GM18868 (cell line): ENCODE results near the gene ARHGDIA.
"Not testable (repeated sequence)": the region's sequence is repeated elsewhere in the genome, so short reads cannot be mapped to it uniquely, and the experiment has no call there.

Experiments used
- ATAC-seq: cut with Tn5 transposase; IDR thresholded peaks from one replicate; pipeline ENCODE4 v1.9.1; 2021; ENCODE audit warnings: mild to moderate bottlenecking, moderate library complexity; ENCODE audit not compliant: unreplicated experiment

The ARHGDIA gene

DNA sequence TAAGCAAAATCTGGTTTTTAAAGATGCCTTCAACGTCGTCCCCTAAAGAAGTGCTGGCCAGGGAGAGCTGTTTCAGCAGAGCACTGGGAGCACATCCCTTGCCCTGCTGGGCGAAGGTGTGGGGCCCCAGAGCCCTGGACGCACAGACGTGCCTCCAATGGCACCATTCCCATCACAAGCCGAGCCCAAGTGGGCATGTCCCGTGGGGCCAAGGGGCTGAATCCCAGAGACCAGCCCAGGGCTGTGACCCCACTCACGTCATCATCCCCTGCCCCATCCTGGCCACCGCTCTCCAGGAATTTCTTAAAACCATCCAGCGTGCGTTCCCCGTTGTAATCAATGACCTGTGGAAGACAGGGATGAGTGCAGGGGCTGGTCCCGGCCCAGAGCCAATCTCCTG lies 26.2 kb downstream of the ARHGDIA start:
- ATAC-seq = no peak

DNA sequence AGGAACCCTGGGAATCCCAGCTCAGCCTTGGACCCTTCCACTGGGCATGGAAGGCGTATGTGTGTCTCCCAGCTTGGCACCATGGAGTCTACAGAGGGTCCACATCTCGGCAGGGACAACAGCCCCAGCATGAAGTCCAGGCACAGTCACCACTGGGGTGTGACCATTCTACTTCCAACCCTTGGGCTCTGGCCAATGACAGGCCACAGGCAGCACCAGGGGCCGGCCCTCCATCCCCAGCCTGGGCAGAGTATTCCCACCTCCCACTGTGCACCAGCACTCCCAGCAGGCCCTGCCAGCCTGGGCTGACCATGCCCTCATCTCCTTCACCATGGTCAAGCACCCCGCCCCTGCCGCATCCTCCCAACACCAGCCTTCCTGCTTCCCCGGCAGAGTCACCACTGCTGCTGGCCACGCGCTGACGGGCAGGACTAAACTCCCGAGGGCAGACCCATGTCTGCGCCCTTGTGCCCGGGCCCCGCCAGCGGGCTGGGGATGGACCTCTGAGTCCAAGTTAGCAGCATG lies 26.7 kb downstream of the ARHGDIA start:
- no peak for ATAC-seq

DNA sequence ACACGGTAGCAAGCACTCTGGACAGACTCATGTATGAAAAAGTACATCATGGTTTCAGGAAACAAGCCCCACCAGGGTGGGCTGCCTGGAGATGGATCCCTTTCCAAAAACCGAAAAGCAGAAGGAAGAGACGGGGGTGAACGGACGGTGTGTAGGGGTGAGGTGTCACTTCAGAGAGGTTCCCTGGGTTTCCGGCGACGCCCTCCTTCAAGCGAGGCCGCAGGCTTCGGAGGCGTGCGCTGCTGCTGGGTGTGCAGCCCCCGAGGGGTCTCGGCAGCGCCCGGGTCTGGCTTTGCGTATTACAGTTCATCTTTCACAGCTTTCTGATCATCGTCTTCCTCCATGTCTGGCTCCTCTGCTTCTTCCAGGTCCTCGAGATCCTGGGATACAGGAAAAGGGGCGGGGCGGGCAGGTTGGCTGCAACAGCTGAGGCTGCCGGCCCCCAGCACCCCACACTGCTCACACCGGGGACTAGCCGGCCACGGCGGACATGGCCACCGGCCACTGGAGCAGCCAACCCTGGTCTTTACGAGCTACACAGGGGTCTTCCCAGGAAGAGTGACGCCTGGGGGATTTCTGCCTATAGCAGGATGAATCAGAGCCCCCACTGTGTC lies 27.3 kb downstream of the ARHGDIA start:
- ATAC-seq = no peak

DNA sequence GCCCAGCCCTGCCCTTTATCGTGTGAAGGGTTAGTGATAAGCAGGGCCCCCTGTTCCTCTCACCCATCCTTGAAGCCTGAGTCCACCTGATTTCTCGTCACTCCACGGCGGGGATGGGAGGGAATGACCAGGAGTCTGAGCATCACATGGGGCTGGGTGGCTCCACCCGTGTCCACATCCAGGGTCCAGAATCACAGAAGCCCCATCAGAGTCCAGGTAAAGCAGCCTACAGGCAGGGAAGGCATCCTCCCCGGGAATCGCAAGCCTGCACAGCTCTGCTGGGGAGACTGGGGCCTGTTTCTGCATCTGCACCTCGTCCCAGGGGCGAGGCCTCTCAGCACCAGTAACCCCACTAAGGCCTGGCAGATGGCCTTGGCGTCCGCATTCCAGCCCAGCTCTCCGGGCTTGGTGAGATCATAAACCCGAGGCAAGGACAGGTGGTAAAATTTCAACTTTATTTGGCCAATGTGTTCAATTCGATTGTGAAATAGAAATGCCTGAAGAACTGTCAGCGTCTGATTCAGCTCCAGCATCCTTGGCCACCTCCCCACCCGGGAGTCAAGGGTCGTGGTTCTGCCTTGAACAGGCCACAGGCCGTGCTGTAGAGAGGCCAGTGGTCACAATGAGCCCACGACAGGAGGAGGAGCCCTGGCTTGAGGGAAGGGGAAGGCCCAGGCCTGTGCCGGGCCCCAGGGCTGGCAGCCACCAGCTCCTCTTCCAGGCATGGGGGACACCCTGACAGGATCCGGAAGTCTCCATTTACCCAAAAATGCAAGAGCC lies 28.2 kb downstream of the ARHGDIA start:
- ATAC-seq = no peak

DNA sequence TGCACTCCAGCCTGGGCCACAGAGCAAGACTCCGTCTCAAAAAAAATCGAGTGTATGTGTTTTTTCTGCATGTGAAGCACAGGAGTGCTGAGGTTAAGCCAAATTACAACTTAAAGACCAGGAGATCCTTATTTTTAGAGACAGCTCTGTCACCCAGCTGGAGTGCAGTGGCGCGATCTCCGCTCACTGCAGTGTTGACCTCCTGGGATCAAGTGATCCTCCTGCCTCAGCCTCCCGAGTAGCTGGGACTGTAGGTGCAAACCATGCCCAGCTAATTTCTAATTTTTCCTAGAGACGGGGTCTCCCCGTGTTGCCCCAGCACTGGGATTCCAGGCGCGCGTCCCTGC lies 28.8 kb downstream of the ARHGDIA start:
- no peak for ATAC-seq

DNA sequence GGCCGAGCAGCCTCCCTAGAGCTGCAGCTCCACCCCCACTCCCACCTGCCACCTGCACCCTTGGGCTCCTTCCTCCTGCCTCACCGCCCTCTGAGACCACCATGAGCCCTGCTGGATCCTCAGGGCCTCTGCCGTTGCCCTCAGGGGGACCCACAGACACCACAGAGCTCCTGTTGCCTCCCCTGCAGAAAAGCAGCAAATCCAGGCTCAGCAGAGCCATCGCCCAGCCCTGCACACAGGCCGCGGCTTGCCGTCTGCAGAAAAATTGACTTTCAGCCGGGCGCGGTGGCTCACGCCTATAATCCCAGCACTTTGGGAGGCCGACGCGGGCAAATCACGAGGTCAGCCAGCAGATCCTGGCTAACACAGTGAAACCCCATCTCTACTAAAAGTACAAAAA lies 29.3 kb downstream of the ARHGDIA start:
- no peak for ATAC-seq

DNA sequence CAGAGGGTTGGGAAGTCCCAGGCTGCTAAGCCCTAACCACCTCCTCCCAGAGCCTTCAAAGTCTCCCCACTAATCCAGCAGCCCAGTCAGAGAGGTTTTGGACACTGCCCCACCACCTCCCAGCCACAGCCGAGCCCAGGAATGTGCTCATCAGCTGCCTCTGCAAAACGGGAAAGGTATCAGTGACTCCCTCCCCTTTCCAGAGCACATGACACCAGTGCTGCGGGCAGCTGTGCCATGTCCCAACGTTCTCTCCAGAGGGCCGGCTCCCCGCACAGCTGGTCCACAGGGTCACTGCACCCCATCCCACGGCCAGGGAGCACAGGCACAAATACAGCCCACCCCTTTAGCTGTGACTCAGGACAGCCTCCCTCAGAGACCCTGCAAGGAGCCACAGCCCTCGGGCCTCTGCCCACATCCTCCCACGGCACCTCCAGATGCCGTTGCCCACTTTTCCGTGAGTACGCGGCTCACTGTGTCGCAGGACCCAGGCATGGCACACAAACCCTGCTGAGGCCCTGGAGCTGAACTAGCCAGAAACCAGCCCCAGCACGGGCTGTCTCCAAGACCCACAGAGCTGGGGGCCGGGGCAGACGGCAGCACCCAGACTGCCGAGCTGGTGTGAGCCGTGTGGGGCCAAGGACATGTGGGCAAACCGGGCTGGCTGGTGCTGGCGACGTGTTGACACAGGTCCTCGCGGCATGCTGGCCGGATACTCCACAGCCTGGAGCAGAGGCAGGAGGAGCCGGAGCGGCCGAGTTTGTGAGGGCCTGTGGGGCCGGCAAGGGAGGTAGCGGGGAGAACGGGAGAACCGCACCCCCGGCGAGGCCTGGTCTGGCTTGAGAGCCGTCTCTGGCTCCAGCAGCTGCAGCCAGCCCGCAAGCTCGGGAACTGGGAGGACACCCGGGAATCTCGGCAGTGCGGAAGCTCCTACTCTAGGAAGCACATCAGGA lies 30.0 kb downstream of the ARHGDIA start:
- no peak for ATAC-seq

DNA sequence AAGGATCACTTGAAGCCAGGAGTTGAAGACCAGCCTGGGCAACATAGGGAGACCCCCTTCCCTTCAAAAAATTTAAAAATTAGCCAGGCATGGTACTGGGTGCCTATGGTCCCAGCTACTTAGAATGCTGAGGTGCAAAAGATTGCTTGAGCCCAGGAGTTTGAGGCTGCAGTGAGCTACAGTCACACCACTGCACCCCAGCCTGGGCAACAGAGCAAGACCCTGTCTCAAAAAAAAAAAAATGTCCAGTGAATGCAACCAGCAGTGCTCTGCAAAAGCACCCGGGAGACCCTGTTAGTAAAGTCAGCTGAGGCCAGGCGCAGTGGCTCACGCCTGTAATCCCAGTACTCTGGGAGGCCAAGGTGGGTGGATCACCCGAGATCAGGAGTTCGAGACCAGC lies 31.1 kb downstream of the ARHGDIA start:
- not testable (repeated sequence) for ATAC-seq

DNA sequence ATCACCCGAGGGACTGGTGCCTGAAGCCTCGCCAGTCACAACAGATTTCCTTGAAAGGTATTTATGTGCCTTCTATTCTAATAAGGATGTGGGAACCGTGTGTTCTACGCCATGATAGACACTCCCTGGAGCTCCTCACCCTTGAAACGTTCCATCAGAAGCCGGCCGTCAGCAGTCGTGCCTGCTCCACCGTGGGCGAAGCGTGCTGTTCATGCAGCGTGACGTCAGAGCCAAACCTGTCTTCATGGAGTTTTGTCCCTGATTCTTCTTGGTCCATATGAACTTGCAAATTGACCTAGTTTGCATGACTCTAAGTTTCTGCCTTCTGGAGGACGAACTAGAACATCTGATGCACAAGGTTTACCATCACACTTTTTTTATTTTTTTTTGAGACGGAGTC lies 31.8 kb downstream of the ARHGDIA start:
- no peak for ATAC-seq

DNA sequence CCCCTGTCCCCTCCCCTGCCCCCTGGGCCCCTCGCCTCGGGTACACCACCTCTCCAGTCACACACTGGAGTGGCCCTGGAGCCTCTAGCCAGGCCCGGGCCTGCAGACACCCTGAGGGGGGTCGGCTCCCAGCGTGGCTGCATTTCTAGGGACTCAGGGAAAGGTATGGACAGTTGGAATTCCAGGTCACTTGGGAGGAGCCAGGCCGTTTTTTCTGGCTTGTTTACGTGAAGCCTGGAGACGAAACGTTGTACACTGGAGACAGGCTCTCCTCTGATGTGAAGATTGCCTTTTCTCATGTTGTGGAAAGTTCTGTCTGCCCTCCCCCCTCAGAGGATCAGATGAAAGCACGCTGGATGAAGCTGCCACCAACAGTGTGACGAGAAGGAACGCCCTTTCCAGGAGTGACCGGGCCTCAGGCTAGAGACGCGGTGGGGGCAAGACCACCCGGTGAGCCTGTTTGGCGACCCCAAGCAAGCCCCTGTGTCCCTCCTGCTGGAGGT lies 32.3 kb downstream of the ARHGDIA start:
- ATAC-seq = no peak

DNA sequence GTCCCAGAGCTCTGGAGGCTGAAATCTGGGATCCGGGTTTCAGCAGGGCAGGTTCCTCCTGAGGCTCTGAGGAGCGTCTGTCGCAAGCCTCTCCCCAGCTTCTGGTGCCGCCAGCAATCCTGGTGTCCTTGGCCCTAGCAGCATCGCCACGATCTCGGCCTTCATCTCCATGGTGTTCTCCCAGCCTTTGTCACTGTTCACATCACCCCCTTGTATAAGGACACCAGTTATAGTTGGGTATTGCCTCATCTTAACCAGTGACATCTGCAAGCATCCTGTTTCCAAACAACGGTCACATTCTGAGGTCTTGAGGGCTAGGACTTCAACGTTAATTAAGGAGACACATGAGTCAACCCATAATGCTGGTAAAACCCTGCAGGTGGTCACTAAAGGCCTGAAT lies 33.5 kb downstream of the ARHGDIA start:
- no peak for ATAC-seq

DNA sequence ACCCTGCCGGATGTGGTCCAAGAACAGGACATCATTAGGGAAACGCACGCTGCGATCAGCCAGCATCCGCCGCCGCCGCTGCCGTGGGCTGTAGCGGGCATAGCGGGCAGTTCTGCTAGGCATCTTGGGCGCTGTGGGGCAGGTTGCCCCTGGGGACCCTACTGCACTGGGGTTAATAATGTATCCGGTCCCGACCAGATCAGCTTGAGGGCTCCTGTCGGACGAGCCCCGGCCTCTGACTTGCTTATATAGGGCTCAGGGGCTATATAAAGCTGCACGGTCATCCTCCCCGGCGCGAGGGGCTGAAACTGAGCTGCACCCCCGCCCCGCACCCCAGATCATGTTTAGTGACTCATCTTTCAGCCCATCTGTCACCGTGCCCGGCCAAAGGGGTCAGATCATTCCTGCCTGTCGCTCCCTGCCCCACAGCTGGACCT lies 36.3 kb downstream of the ARHGDIA start, which contains the start of gene PPP1R27:
TSS of gene PPP1R27 (minus strand) at position 220 of the 437 bp plus-strand sequence. CDS start at position 123, 97 bp downstream.
- ATAC-seq = no peak

DNA sequence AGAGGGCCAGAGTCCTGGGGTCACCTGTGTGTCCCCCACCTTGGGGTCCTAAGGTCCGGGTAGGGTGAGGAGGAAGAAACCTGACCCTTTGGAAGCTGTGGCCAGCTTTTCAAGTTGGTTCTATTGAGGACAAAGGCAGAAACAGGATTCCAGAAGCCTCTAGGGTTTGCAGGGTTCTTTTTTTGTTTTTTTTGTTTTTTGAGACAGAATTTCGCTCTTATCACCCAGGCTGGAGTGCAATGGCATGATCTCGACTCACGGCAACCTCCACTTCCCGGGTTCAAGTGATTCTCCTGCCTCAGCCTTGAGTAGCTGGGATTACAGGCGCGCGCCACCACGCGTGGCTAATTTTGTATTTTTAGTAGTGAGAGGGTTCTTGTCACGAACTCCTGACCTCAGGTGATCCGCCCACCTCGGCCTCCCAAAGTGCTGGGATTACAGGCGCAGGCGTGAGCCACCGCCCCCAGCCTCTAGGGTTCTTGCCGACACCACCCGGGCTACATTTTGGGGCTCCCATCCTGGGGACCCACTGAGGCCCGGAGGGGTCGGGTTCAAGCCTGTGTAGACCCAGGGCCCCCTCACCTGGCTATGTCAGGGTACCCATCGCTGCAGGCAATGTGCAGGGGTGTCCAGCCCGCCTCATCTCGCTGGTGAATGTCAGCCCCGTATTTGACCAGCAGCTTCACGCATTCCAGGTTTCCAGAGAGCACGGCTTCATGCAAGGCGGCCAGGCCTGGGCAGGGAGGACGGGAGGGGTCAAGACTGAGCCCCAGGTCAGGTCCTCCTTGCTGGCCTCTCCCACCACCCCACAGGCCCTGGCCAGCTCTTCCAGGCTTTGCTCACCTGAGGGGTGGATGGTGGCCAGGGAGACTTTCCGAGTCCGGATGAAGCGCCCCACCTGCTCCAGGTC lies 37.0 kb downstream of the ARHGDIA start:
- no peak for ATAC-seq

DNA sequence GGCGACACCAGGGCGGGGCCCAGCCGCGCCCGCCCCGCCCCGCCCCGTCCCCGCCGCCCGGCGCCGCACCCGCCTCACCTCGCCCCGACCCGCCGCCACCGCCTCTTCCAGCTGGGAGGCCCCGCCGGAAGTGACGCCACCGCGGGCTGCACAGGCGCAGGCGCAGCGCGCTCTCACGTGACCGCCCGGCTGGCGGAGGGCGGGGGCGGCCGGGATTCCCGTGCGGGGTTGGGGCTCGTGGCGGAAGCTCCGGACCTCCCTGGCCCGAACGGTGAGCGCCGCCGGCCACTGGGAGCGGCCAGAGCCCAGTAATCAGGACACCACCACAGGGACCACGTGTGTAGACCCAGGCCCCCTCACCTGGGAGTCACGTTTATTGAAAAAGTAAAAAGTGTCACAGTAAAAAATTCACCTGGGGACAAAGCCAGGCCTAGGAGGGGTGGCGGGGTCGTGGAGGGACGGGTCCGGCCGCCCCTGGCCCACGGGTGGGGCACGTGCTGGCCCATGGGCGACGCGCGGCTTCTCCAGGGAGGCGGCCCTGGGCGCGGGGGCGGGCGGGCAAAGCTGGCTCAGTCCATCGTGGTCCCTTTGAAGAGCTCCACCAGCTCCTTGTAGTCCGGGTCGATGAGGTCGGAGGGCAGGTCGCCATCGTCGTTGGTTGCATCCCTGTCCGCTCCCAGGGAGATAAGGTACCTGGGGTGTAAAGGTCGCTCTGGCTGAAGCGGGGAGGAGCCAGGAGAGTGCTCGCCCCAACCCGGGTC lies 37.8 kb downstream of the ARHGDIA start, which contains the start of gene MCRIP1:
TSS of gene MCRIP1 (minus strand) at position 132 of the 761 bp plus-strand sequence. CDS start 8,785 bp downstream, outside the sequence.
- peak; percentile 76 for ATAC-seq

DNA sequence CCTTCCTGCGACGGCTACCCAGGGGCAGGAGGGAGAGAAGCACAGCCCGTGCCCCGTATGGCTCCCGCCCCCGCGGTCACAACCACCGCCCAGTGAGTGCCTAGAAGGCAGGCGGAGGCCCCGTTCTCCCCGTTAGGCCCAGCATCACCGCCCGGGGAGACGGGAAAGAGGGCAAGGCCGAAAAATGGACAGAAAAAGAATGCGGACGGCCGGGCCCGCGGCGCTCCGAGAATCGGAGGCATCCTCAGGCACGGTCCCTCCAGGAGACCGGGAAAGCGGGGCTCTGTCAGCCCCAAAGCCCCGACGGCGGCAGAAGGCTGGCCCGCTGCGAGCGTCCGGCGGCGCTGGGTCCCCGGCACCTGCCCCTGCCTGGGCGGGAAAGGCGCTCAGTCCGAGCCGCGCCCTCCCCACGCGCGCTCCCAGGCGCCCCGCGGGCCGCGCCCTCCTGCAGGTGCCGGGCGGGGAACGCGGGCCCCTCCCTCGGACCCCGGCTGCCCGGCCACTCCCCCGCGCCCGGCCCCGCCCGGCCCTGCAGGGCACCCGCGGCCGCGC lies 38.5 kb downstream of the ARHGDIA start:
- ATAC-seq = peak; percentile 11

DNA sequence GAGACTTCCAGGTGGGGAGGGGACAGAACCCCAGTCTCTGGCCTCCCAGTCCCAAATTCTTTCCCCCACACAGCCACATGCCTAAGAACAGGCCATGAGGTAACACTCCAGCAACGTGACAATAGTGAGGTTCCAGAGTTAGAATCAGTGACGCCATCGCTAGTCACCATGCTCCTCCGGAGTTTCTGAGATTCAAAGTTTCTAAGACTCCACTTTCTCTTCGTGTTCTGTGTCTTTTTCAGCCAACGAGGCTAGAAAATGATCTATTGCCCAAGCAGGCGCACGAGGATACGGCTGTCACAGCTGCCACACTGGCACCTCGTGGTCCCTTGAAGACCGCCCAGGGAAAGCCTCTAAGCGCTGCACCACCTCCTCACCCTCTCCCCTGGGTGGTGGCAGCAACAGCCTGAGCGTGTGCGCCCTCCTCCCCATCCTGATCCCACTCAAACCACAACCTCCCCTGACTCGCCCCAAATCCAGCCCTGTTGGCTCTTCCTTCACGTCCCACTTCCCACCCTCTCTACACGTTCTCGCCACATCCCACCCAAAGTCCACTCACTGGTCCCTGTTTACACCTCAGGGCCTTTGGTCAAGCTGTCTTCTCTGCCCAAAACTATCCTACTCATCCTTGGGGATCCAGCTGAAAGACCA lies 39.1 kb downstream of the ARHGDIA start:
- peak; percentile 20 for ATAC-seq

DNA sequence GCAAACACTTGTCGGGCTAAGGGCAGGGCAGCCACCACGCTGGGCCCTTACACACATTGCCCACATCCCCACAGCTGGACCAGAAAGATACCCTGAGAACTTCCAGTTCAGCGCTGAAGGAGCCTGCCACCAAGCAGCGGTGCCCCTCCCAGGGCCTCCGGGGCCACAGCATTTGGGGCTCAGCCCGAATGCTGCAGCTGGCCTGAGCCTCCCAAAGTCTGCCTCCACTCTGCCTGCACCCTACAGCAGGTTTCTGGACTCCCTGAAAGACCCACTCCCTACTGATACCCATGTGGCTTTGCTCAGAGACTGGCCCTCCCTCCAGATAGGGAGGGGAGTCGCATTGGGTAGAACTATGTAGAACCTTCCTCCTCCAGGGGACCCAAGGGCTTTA lies 39.6 kb downstream of the ARHGDIA start:
- no peak for ATAC-seq

DNA sequence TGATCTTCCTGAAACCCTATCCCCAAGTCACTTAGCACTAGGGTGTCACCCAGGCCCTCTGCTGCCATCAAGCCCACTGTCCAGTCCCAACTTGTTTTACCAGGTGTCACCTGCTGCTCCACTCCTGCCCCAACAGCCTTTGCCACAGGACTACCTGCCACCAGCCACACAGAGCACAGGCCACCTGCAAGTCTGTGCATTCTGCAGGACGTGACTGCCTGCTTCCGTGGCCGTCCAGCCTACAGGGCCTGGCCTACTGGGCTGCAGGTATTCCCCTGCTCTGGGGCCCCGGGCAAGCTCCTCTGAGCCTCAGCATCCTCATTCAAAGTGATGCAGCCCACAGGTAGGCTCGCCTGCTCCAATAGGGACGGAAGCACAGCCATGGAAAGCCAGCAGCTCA lies 41.3 kb downstream of the ARHGDIA start:
- ATAC-seq = no peak
